KMS-11 (cell line): ENCODE measurements around the gene FAM83D.

Experiments
- H2AFZ ChIP-seq: fragments of 200-600 bp; sonication (generic); 2 replicates; pipeline ENCODE4 v1.6.1; 2016; ENCODE audit warnings: antibody characterized with exemption, mixed run types, low read depth
- H3K27ac ChIP-seq: fragments of 200-600 bp; sonication (generic); 2 replicates; pipeline ENCODE4 v1.6.1; 2016; ENCODE audit warnings: mild to moderate bottlenecking, mixed run types
- H3K27me3 ChIP-seq: fragments of 200-600 bp; sonication (generic); 2 replicates; pipeline ENCODE4 v1.6.1; 2017; ENCODE audit warnings: mild to moderate bottlenecking, low read depth, mixed run types, moderate library complexity; ENCODE audit not compliant: insufficient read depth
- H3K36me3 ChIP-seq: fragments of 200-600 bp; sonication (generic); 2 replicates; pipeline ENCODE4 v1.6.1; 2017; ENCODE audit warnings: mild to moderate bottlenecking, mixed run types; ENCODE audit not compliant: insufficient read depth
- H3K4me1 ChIP-seq: fragments of 200-600 bp; sonication (generic); 2 replicates; pipeline ENCODE4 v1.6.1; 2016; ENCODE audit warnings: mild to moderate bottlenecking, low read depth, mixed run types; ENCODE audit not compliant: poor library complexity, severe bottlenecking
- H3K4me2 ChIP-seq: fragments of 200-600 bp; sonication (generic); 2 replicates; pipeline ENCODE4 v1.7.0; 2016; ENCODE audit warnings: mild to moderate bottlenecking, mixed run types
- H3K4me3 ChIP-seq: fragments of 200-600 bp; sonication (generic); IDR thresholded peaks from 2 replicates; pipeline ENCODE4 v1.6.1; 2017; ENCODE audit warnings: low read depth, low read length, mixed read lengths; ENCODE audit not compliant: insufficient read depth
- H3K79me2 ChIP-seq: fragments of 200-600 bp; sonication (generic); 2 replicates; pipeline ENCODE4 v1.6.1; 2016; ENCODE audit warnings: low read depth, mixed run types; ENCODE audit not compliant: insufficient read depth
- H3K9ac ChIP-seq: fragments of 200-600 bp; sonication (generic); 2 replicates; pipeline ENCODE4 v1.6.1; 2016; ENCODE audit warnings: mild to moderate bottlenecking, mixed run types
- H4K20me1 ChIP-seq: fragments of 200-600 bp; sonication (generic); 2 replicates; pipeline ENCODE4 v1.6.1; 2016; ENCODE audit warnings: mild to moderate bottlenecking, mixed run types; ENCODE audit not compliant: insufficient read depth
- CTCF ChIP-seq: fragments of 200-600 bp; sonication (generic); conservative IDR thresholded peaks from 2 replicates; pipeline ENCODE4 v1.6.1; 2017; ENCODE audit warnings: low read depth, mild to moderate bottlenecking, antibody characterized with exemption, low read length, moderate library complexity, mixed read lengths

Gene FAM83D

GRCh38 chr20:38932457-38933120 lies 6.4 kb downstream of the FAM83D start:
- no peak overlapping the region for H3K9ac ChIP-seq
- H3K27me3 ChIP-seq: no peaks in the 10 kb centered on the region
- no peak for TF ChIP-seq CTCF
- no peak overlapping the region for H2AFZ ChIP-seq
- H3K79me2 ChIP-seq: peaks cover 100% of the 10 kb centered on the region
- H3K36me3 ChIP-seq: no peaks in the 10 kb centered on the region; the same call in 1 of the 2 replicates
- H3K27ac ChIP-seq: no peak overlapping the region
- H3K4me2 ChIP-seq: no peak overlapping the region
- H3K4me1 ChIP-seq: peaks cover 39% of the 10 kb centered on the region
- H4K20me1 ChIP-seq: peaks cover 38% of the 10 kb centered on the region
- no peak overlapping the region for H3K4me3 ChIP-seq

GRCh38 chr20:38934530-38934929 lies 8.3 kb downstream of the FAM83D start:
- Histone ChIP-seq H2AFZ (no peak overlapping the region), H3K27me3 (no peaks in the 10 kb centered on the region), H4K20me1 (peaks cover 34% of the 10 kb centered on the region), H3K4me2 (no peak overlapping the region), H3K4me1 (peaks cover 19% of the 10 kb centered on the region), H3K36me3 (no peaks in the 10 kb centered on the region; the same call in 1 of the 2 replicates), H3K9ac (no peak overlapping the region), H3K27ac (no peak overlapping the region), H3K4me3 (no peak overlapping the region), H3K79me2 (peaks cover 100% of the 10 kb centered on the region)
- no peak for TF ChIP-seq CTCF

DNA sequence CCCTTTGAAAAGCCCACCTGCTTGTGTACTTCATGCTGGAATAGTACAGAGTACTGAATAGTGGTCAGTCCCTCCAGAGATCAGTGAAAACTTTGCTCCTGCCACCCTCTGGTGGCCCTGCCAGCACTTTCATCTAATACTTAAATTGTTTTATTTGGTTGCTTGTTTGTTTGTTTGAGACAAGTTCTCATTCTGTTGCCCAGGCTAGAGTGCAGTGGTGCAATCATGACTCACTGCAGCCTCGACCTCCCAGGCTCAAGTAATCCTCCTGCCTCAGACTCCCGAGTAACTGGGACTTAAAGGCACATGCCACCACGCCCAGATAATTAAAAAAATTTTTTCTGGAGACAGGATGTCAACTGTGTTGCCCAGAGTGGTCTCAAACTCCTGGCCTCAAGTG lies 9.1 kb downstream of the FAM83D start:
- Histone ChIP-seq H3K36me3 (no peaks in the 10 kb centered on the region; the same call in 1 of the 2 replicates), H3K27ac (no peak overlapping the region), H4K20me1 (peaks cover 26% of the 10 kb centered on the region; the same call in 1 of the 2 replicates), H2AFZ (no peak overlapping the region), H3K4me2 (no peak overlapping the region), H3K4me1 (peaks cover 12% of the 10 kb centered on the region), H3K9ac (no peak overlapping the region), H3K79me2 (peaks cover 100% of the 10 kb centered on the region), H3K27me3 (no peaks in the 10 kb centered on the region), H3K4me3 (no peak overlapping the region)
- TF ChIP-seq CTCF: no peak

DNA sequence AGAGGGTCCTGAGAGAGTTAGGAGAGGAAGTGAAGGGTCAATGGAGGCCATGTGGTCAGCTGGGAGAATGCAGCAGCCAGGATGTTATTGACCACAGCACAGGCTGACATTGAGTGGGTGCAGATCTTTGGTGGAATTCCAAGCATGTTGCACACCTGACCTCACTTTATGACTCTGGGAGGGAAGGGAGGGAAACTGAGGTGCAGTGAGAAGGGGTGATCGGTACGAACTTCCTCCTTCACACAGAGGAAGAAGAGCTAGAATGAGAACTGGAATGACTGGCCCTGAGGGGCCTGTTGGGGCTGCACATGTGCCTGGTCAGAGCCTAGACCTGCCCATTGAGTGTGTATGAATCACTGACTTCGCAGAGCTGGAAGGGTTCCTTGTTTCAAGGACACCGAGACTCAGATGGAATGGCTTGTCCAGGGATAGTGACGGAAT lies 9.8 kb downstream of the FAM83D start:
- no peak for TF ChIP-seq CTCF
- Histone ChIP-seq H3K4me1 (peaks cover 5% of the 10 kb centered on the region), H3K79me2 (peaks cover 99% of the 10 kb centered on the region), H3K27ac (no peak overlapping the region), H3K4me3 (no peak overlapping the region), H3K4me2 (no peak overlapping the region), H4K20me1 (peaks cover 27% of the 10 kb centered on the region), H2AFZ (no peak overlapping the region), H3K9ac (no peak overlapping the region), H3K27me3 (no peaks in the 10 kb centered on the region), H3K36me3 (no peaks in the 10 kb centered on the region; the same call in 1 of the 2 replicates)
